Stimulated activated naive CD4-positive, alpha-beta T cell (primary cell): ENCODE results near the gene MAGI1.
"Not testable (repeated sequence)": the region's sequence is repeated elsewhere in the genome, so short reads cannot be mapped to it uniquely, and the experiment has no call there.

Source experiments
- DNase-seq, 6 experiments: peaks; one replicate each; lab custom pipeline; 2025; lab: John Stamatoyannopoulos, UW

MAGI1 gene

DNA sequence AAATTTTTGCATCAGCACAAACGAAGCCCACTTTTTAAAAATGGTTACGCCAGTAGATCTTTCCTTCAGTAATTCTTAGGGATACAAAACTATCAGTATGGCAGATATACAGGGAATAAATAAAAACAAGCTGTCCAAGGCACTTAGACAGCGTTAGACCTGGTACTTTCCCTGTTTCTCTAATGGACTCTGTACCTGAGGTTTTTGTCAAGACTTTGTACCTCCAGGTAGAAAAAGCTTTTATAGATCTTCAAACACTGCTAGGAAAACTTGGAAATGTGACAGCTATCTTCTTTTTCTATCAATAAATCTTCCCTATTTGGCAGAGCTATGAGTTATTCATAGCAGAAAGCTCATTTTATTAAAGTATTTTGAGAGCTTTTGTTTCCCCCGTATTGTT, 477.8 kb downstream of the MAGI1 start:
- DNase-seq: no peak

DNA sequence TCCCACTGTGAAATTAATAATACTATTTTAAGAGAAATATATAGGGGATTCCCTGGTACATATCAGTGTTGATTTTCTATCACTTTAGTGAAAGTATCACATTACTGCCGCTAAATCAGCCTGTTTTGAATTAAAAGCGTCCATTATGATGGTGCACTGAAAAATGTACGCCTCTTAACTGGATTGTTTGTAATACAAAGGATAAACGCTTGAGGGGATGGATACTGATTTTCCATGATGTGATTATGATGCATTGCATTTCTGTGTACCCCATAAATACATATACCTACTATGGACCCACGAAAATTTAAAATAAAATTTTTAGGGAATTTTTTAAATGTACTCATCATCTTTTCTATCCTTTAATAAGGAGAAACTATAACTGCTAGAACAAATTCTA, 478.6 kb downstream of the MAGI1 start:
- no peak for DNase-seq

DNA sequence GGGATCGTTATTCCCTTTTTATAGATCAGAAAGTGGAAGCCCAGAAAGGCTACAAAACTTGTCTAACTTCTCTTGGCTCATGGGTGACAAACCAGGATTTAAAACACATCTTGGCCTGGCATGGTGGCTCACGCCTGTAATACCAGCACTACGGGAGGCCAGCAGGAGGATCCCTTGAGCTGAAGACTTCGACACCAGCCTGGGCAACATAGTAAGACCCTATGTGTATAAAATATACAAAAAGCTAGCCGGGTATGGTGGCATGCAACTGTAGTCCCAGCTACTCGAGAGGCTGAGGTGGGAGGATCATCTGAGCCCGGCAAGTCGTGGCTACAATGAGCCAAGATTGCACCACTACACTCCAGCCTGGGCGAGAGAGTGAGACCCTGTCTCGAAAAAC, 479.1 kb downstream of the MAGI1 start:
- no peak for DNase-seq

DNA sequence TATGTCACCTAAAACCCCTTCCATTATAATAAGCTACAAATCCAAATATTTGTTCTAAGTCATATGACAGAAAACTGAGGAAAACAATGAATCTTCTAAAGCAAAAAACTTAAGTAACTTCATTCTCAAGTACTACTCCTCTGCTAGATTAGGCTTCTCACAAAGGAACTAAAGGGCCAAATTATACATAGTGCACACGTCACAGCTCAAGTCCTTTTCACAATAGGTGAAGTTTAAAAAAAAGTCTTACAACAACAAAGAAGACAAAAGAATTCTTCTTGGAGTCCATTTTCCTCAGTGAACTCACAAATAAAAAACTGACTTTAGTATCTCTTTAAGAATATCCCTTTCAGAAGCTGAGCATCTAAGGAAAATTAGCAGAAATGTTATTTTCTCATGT, 479.9 kb downstream of the MAGI1 start:
- DNase-seq: no peak

DNA sequence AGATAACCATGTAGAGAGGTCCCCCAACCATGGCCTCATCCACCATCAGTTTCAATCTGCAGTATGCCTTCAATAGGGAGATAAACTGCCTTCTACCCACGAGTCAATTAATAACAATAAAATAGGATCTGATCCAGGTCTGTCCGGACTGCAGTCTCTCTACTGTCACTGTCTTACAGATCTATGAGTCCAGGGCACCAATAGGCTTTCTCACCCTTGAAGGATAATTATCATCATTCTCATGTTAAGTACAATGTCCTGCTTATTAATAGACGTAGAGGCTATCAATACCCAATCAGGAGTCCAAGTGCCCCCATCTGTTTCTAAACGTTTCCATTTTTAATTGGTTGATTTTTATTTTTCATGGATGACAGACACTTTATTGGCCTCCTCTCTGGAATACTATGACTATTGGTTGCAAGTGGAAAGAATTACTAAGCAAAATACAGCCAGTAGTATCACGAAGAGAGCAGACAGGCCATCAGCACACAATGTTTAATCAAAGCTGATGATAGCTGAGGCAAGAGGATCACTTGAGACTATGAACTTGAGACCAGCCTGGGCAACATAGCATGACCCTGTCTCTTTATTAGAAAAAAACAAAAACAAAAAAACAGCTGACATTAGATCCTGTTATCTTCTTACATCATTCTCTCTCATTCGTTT, 480.7 kb downstream of the MAGI1 start:
- DNase-seq: no peak

DNA sequence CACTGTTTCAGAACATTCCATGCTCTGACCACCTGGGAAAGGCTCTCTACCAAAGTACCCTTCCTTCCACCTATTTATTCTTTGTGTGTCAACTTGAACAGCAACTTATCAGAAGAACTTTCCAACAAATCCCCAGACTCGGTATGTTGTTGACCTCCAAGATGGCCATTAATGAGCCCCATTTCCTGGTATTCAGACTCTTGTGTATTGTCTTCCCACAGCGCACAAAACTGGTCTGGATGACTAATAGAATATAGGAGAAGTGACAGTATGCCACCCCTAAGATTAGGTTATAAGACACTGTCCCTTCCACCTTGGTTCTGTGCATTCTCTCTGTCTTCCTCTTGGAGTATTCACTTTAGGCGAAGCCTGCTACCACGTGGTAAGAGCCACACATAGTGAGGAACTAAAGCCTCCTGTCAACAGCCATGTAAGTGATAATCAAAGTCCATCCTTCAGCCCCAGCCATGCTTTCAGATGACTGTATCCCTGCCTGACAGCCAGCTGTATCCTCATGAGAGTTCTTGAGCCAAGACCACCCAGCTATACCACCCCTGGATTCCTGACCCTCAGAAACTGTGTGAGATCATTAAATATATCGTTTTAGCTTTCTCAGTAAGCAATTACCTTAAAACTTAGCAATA, 481.7 kb downstream of the MAGI1 start:
- no peak for DNase-seq

DNA sequence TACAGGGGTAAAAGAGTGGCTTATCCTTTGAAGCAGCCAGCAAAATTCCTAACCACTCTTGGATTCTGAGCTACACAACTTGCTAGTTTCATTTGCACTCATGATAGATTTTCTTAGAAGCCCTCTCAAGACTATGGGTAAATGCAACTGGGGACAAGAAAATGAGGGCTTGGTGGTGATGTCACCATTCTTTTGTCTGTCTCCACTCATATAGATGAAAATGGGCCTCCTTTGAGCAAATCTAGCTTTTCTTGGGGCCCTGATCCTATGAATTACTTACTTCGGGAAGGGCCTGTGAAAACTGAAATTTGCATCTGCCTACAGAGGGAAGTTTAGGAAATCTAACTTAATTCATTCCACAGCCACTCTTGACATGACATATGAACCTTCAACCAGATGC, 486.3 kb downstream of the MAGI1 start:
- DNase-seq: no peak

DNA sequence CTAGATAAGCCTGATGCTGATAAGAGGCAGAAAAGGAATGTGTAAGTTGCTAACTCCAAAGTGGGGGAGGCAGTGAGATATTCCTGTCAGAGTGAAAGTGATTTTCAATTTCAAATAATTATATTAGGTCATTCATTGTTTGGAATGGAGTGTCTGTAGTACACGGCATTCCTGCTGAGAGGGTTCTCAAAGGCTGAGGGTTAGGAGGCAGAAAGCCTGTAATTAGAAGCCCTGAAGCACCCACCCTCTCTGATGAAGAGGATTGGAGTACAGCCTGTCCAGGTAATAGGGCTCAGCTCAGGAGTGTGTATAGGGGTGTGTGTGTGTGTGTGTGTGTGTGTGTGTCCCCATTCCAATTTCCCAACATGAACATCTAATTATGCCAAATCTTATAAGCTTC, 486.8 kb downstream of the MAGI1 start:
- DNase-seq: no peak

DNA sequence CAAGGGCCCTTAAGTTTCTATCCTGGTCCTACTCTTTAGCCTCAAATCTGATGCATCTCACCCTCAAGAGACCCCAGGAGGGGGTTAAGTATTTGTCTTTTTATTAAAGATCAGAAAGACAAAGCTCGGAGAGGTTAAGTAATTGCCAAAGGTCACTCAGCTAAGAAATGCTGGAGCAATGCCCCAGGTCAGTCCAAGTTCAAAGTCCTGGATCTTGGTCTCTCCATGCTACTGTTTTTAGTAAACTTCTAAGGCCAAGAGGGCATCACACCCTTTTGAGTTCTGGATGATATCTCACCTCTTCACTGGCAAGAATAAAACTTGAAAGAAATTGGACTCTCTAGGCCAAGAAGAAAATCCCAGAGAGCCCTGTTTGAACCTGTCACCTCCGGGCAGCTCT, 488.6 kb downstream of the MAGI1 start:
- DNase-seq: no peak

DNA sequence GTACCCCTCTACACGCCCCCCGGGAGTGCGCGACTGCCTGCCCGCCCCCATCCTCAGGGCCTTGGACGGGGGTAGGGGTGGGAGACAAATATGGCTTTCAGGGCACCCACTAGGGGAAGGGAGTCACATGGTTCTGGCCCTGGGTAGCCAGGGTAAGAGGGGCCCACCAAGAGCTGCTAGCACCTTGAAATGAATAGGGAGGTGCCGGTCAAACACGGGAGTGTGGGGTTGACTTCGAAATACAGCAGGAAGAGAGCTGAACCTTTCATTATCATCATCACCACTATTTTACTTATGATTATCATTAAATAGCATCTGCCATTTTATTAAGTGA, 489.1 kb downstream of the MAGI1 start:
- DNase-seq: no peak

DNA sequence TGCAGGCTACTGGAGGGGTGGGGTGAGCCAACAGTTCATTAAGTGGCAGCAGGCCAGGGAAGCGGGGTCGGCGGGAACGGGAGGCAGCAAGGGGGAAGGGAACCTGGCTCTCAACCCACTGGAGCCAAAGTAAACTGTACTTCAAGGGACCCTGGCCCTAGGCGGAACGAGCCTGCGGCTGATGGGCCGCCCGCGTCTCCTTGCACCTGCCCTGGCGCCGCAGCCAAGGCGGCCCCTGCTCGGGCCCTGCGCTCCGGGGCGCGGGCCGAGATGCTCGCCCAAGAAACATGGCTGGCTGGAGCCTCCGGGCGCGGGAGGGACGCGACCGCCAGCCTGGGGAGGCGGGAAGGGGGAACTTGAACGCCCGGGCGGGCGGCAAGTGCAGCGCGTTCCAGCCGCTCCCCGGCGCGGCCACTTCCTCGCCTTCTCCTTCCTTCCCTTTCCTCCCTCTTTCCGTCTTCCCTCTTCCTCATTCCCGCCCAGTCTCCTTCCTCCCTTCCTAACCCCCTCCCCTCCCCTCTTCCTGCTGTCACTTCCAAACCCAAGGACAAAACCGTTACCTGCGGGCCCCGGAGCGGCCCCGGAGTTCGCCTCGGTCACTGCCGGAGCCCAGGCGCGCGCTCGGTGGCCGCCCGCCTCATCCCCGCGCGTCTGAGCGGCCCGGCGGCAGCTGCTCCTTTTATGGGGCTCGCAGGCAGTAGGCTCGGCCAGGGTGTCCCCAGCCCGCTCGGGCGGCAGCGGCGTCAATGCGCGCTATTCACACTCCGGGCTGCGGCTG, 489.7 kb downstream of the MAGI1 start:
- no peak for DNase-seq

DNA sequence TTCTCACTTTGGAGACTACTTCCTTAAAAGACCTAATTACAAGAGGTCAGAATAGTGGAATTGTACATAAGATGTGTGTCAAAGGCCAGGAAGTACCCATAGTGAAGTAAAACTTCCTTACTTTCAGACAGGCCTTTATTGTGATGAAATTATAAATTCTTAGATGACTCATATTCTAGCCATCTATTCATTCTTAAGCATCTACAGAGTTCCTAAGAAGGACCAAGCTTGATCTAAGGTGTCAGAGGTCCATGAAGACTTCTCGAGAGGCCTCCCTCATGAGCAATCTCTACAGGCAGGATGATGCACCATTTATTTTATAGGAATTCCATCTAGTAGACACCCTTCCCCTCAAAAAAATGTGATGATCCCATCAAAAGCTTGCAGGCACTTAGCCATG, 493.3 kb downstream of the MAGI1 start:
- DNase-seq: no peak

DNA sequence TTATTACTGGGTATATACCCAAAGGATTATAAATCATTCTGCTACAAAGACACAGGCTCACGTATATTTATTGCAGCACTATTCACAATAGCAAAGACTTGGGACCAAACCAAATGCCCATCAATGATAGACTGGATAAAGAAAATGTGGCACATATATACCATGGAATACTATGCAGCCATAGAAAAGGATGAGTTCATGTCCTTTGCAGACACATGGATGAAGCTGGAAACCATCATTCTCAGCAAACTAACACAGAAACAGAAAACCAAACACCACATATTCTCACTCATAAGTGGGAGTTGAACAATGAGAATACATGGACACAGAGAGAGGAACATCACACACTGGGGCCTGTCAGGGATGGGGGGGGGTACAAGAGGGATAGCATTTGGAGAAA, 495.3 kb downstream of the MAGI1 start:
- not testable (repeated sequence) for DNase-seq

DNA sequence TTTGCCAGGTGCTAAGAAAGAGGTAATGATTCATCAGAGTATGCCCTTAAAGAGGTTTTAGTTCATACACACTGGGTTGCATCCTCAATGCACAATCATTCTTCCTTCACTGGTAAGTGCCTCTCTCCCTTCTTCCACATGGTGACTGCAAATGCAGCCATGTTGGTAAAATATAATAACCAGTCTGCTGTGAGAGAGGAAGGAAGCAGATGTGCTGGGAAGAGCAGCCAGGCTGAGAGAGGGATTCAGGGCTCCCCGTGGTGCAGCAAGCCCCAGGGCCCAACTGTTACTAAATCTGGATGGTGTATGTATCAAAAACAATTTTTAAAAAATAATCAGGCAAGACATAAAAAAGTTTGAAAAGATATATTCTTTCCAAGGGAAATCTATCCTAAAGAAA, 498.1 kb downstream of the MAGI1 start:
- no peak for DNase-seq

DNA sequence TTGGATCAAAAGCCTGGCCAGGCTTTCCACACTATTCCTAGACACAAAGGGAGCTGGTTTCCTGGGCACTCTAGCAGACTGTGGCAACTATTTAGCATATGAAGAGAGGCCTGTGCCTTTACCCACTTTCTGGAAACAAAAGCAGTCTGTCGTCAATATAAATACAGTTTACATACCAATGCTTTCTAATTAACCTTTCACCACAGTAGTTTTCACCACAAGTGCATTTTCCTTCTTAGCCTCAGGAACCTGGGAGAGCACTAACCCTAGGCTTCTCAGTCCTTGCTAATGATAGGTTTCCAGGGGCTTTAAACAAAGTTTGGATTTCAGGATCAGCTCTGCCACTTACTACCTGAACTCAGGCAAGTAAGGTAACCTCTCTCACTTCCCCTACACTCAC, 499.1 kb downstream of the MAGI1 start:
- no peak for DNase-seq

DNA sequence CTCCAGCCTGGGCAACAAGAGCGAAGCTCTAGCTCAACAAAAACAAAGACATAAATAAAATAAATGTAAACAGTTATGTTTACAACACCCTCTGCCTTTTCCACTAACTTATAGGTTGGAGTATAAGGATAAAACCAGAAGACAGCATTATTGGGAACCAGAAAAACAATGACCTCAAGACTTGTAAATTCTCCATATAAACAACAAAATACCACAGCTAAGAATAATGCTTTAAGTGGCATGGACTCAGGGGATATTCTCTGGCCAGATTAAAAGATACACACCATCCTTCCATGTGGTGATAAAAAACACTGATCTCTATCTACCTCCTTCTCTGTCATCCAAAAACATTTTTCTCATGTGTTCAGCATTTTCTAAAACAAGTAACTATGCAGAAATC, 500.6 kb downstream of the MAGI1 start:
- no peak for DNase-seq

DNA sequence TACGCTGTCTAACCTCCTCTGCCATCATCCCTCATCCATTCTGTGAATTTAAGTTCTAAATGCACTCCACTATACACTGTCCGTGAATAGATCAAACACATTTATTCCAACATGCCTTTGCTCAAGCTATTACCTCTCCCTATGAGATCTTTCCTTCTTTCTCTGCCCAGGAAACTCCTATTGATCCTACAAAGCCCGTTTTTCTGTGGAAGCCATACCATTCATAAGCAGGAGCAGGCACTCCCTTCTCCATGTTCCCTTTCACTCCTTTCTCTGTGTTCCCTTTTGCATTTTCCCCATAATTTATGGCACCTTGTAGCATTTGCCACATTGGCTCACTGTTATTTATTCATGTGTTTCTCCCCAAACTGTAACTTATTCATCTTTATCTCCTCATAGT, 501.6 kb downstream of the MAGI1 start:
- DNase-seq: no peak

DNA sequence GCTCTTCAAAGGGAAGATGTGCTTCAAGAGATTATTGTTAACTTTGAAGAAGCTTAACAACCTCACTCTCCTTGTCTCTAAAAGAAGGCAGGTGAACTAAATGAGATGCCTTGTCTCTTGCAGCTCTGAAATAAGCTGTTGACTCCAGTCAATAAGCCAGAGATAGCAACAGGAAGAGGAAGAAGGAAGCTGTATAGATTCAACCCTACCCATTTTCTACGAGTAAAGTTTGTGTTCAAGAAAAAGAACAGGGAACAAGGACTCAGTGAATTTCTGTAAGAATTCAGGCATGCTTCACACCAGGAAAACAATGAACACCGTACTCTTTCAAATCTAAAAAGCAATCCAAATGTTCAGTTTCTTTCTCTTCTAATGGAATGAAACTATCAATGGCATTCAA, 503.5 kb downstream of the MAGI1 start:
- DNase-seq: no peak

DNA sequence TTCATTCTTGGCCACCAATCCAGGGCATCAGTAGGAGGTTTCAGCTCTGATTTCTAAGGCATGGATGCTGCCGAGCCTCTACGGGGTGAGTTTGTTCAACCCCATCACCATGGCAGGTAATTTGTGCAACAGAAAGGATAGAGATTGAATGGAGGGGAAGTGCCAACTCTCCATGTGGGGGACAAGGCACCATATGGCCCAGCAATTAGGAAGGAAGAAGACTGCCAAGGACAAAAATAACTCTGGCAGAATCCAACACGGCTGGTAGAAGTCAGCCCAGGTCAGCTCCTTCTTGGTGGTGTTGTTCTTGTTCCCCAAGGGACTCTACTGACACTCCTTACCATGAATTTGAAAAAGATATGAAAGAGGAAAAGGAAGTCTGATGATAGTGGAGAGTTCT, 503.9 kb downstream of the MAGI1 start:
- DNase-seq: no peak

DNA sequence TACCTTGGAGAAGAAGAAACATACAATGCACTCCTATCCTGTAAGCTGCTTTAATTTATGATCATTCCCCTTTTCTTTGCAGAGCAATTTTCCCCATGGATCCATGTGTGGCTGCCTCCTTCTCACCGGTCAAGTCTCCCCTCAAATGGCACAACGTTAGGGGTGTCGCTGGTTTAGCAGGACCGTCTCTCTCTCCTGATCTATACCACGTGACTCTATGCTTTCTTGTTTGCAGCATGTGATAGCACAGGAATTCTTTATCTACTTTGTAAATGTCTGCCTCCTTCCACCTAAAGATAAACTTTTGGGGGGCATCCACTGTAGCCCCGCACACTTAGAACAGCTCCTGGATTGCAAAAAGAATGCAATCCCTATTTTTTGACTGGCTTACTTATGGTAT, 506.0 kb downstream of the MAGI1 start:
- no peak for DNase-seq

DNA sequence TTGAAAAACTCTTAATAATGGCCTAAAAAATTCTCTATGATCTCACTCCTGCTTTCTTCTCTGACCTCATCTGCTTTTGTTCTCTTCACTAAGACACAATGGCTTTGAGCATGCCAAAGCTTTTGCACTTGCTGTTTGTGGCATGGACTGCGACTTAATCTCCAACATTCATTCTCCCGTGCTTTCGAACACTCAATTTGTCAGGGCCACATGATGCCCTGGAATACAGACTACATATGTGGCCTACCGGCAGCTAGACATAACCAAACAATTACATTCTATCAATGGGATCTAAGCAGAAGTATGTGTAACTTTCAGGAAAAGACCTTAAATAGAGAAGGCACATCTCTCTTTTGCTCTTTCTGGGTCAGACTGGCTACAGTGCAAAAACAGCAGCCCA, 506.5 kb downstream of the MAGI1 start:
- no peak for DNase-seq

DNA sequence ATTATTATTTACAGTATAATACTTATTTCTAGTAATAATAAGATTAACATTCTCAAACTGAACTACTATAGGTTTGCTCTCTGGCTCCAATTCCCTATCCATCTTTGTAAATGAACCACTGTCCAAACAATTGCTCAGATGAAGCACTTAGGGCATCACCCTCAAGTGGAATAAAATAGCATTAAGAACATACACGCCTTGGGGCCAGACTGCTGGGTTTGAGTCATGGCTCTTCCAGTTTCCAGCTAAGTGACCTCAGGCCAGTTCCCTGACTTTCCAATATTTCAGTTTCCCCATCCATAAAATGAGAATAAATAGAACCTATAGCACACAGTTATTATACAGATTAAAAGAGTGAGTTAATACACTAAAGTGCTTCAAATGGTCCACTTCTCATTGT, 507.2 kb downstream of the MAGI1 start:
- DNase-seq: no peak

DNA sequence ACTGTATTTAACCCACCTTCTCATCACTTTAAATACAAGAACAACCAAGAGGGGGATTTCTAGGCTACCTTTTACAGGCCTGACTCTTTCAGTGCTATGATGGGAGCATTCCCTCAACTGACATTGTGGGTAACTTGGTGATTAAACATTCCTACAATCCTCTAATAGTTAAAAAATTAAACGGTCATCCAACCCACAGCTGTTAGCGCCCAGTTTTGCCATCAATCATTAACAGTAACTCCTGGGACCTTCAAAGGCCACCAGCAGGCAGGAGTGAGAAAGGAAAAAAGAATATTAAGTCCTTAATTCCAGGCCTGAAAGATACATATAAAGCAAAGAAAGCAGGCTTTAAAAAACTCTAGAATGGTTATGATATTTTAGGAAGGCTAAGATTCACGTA, 512.1 kb downstream of the MAGI1 start:
- no peak for DNase-seq

DNA sequence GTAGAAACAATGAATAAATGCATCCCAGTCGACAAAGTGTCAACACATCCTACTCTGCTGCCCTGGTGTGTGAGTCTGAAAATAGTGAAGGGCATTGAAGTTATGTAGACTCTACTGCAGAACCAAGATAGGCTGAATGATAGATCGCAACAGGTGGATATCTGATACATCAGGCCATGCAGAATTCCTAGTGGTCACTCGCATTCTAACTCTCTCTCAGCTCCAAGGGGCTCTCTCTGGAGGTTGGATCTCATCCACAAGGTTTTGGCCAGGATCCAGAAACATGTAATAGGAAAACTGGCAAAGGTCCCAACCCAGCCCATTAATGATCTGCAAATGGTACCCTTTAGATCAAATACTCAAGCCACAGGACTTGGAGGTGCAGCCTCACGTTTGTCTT, 514.1 kb downstream of the MAGI1 start:
- no peak for DNase-seq
